Measurements from ENCODE around the gene FAM50B.

GRCh38 chr6:3825331-3825831, 23.8 kb upstream of the FAM50B start:
- TF ChIP-seq CTCF (IDR thresholded peaks at IDR 0.05 in 4 of 5, conservative IDR thresholded peaks at IDR 0.05 in 1 of 5) (peak; percentile 27 to 62 (median 47)), POLR2A (IDR thresholded peaks at IDR 0.05) (no peak)

All from gastrocnemius medialis (tissue), 4 donors.